SK-N-MC (cell line): ENCODE data around the gene PRR33.

Source experiments
- EZH2 ChIP-seq: fragments of 200-600 bp; sonication (generic); IDR thresholded peaks from one replicate; pipeline ENCODE4 v1.6.1; 2017; ENCODE audit warnings: antibody characterized with exemption
- FOXP2 ChIP-seq: optimal IDR thresholded peaks from 2 replicates; pipeline ENCODE3; 2011; ENCODE audit warnings: mild to moderate bottlenecking, moderate library complexity; ENCODE audit not compliant: insufficient read depth; ENCODE audit errors: extremely low read length, control extremely low read depth
- POLR2AphosphoS5 ChIP-seq: IDR thresholded peaks from 2 replicates; pipeline ENCODE4 v1.6.1; 2012; ENCODE audit warnings: mild to moderate bottlenecking, low read depth, low read length, borderline replicate concordance

DNA sequence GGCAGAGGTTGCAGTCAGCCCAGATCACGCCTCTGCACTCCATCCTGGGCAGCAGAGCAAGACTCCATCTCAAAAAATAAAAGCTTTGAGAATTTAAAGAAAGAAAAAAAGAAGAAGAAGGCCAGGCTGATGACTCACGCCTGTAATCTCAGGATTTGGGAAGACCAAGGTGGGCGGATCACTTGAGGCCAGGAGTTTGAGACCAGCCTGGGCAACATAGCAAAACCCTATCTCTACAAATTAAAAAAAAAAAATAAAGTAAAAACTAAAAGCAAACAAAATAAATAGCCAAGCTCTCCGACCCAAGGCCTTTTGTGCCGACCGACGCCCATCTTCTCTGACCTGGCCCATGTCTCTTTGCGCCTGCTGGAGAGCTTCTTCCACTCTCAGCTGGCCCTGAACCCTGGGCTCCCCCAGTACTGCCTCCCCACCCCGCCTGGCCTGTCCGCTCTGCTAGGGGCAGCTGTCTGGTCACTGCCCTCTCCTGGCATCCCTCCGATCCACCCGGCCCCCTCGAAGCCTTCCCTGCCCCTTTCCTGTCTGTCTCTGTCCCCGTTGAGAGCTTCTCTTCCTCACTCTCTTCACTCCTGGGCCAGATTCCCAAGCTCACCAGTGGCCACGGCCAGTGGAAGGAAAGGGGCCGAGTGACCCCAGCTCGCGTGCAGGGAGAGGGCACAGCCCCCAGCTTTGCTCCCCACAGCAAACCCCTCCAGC, 43.6 kb downstream of the PRR33 start:
- no peak for TF ChIP-seq EZH2
- TF ChIP-seq POLR2AphosphoS5 = no peak
- no peak for TF ChIP-seq FOXP2
